Activated CD4-positive, alpha-beta T cell treated with anti-CD3 and anti-CD28 coated beads, Interleukin-2, amount 10 ng/mL, durations not matched to agents 7 days and 5 days (primary cell): ENCODE results near the gene TGFBI. TPM values are rescaled to one million over a fixed set of nuclear protein-coding genes. Genes with fewer than 3 reads are reported as not detected.
"Not testable (repeated sequence)": the region's sequence is repeated elsewhere in the genome, so short reads cannot be mapped to it uniquely, and the experiment has no call there.

Source experiments
- CTCF ChIA-PET: fragments of 350-600 bp; sonication (Branson Sonifier 250); formaldehyde crosslinking; loops from one replicate; lab custom pipeline; 2021; ENCODE audit warnings: antibody characterized with exemption; lab: Charles Lee
- POLR2A ChIA-PET: fragments of 350-600 bp; sonication (Branson Sonifier 250); formaldehyde crosslinking; loops from one replicate; lab custom pipeline; 2021; ENCODE audit warnings: antibody characterized with exemption; lab: Charles Lee
- DNase-seq: peaks from one replicate; pipeline ENCODE4 v3.0.0-alpha.2; 2020
- H3K27ac Mint-ChIP-seq: one replicate; pipeline ENCODE4 v1.8.0; 2021; ENCODE audit warnings: mild to moderate bottlenecking, moderate library complexity, mixed read lengths
- H3K27me3 Mint-ChIP-seq: one replicate; pipeline ENCODE4 v1.8.0; 2021; ENCODE audit warnings: mixed read lengths
- H3K36me3 Mint-ChIP-seq: one replicate; pipeline ENCODE4 v1.8.0; 2021; ENCODE audit warnings: low read depth, mixed read lengths
- H3K4me1 Mint-ChIP-seq: one replicate; pipeline ENCODE4 v1.8.0; 2021; ENCODE audit warnings: mixed read lengths
- H3K4me3 Mint-ChIP-seq: one replicate; pipeline ENCODE4 v1.8.0; 2021; ENCODE audit warnings: mild to moderate bottlenecking, moderate library complexity, mixed read lengths
- H3K9me3 Mint-ChIP-seq: one replicate; pipeline ENCODE4 v1.8.0; 2021; ENCODE audit warnings: mixed read lengths
- total RNA-seq, 2 experiments: library from RNA; stranded (reverse); gene quantifications; one replicate each; pipeline ENCODE4 v1.2.3, GENCODE V29; 2021

TGFBI gene
- total RNA-seq, 2 experiments from 2014 or later, result 0.10 to 0.27 TPM

GRCh38 chr5:136045026-136045425 is 16.2 kb downstream of the TGFBI start:
- H3K9me3 Mint-ChIP-seq, DNase-seq, H3K4me1 Mint-ChIP-seq, POLR2A ChIA-PET, H3K27me3 Mint-ChIP-seq, H3K4me3 Mint-ChIP-seq, CTCF ChIA-PET, H3K36me3 Mint-ChIP-seq, H3K27ac Mint-ChIP-seq: not testable (repeated sequence)

GRCh38 chr5:136046246-136046645 is 17.5 kb downstream of the TGFBI start:
- H3K27ac Mint-ChIP-seq, result no peak overlapping the region
- CTCF ChIA-PET, result no interaction called here
- peaks cover 3% of the 10 kb centered on the region for H3K27me3 Mint-ChIP-seq
- POLR2A ChIA-PET, result no interaction called here
- H3K9me3 Mint-ChIP-seq, result no peaks in the 10 kb centered on the region
- DNase-seq, result no peak
- H3K4me3 Mint-ChIP-seq, result no peak overlapping the region
- H3K4me1 Mint-ChIP-seq, result peaks cover 4% of the 10 kb centered on the region
- no peaks in the 10 kb centered on the region for H3K36me3 Mint-ChIP-seq

GRCh38 chr5:136047858-136048257 is 19.1 kb downstream of the TGFBI start:
- DNase-seq, result no peak
- Mint-ChIP-seq H3K27me3 (no peaks in the 10 kb centered on the region), H3K9me3 (no peaks in the 10 kb centered on the region), H3K27ac (no peak overlapping the region), H3K36me3 (no peaks in the 10 kb centered on the region), H3K4me3 (no peak overlapping the region), H3K4me1 (peaks cover 2% of the 10 kb centered on the region)
- POLR2A ChIA-PET, result no interaction called here
- CTCF ChIA-PET, result no interaction called here

DNA sequence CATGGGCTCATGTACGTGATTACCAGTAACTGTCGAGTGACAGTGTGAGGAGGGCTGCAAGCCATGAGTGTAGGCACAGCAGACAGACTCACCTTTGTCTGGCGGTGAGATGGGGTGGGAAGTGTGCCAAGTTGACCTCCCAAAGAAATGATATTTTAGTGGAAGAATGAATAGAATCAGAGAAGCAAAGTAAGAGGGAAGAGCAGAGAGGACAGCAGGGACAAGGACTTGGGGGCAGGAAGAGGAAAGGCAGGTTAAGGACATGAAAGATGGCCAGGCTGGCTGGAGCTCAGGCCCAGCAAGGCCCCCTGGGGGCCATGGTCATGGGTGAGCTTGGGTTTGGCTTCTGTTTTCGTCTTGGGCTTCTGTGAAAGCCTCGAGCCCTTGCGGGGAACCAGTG is 20.2 kb downstream of the TGFBI start:
- no peaks in the 10 kb centered on the region for H3K27me3 Mint-ChIP-seq
- ChIA-PET POLR2A (no interaction called here), CTCF (interaction anchor here (0.6 to 1.7 kb wide), 3 partner anchors 12 to 17 kb away, joined by 3 to 6 read pairs (median 3); no protein-coding TSS in a partner anchor)
- H3K9me3 Mint-ChIP-seq, result no peaks in the 10 kb centered on the region
- no peak overlapping the region for H3K4me3 Mint-ChIP-seq
- no peaks in the 10 kb centered on the region for H3K4me1 Mint-ChIP-seq
- no peak overlapping the region for H3K27ac Mint-ChIP-seq
- no peaks in the 10 kb centered on the region for H3K36me3 Mint-ChIP-seq
- DNase-seq, result no peak

GRCh38 chr5:136051486-136052220 is 22.9 kb downstream of the TGFBI start:
- no peak for DNase-seq
- Mint-ChIP-seq H3K36me3 (no peaks in the 10 kb centered on the region), H3K27ac (no peak overlapping the region), H3K9me3 (no peaks in the 10 kb centered on the region), H3K4me1 (no peaks in the 10 kb centered on the region), H3K4me3 (no peak overlapping the region), H3K27me3 (no peaks in the 10 kb centered on the region)
- ChIA-PET CTCF (no interaction called here), POLR2A (no interaction called here)

DNA sequence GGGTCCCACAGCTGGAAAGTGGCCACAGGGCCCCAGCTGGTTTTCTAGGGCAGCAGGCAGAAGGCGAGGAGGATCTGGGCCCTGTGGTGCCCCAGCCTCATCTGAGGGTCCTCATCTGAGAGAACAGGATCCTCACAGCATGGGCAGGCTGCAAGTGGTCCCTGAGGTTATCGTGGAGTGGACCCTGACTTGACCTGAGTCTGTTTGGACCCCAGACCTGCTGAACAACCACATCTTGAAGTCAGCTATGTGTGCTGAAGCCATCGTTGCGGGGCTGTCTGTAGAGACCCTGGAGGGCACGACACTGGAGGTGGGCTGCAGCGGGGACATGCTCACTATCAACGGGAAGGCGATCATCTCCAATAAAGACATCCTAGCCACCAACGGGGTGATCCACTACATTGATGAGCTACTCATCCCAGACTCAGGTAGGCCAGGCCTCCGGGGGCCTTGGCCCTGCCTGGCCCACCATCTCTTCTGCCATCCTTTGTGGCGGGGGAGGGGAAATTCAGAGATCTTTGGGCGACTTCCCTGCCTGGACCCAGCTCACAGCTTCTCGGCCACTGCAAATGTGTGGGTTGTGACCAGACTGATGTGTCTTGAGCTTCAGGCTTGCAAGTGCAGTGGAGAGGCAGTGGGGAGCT is 24.0 kb downstream of the TGFBI start:
- ChIA-PET CTCF (interaction anchor here (1.2 kb wide), 1 partner anchor 11 kb away, joined by 3 read pairs; no protein-coding TSS in a partner anchor), POLR2A (no interaction called here)
- H3K9me3 Mint-ChIP-seq, result no peaks in the 10 kb centered on the region

GRCh38 chr5:136053336-136054141 is 24.8 kb downstream of the TGFBI start:
- CTCF ChIA-PET, result interaction anchor here (1.2 kb wide), 1 partner anchor 12 kb away, joined by 3 read pairs; no protein-coding TSS in a partner anchor
- Mint-ChIP-seq H3K36me3 (no peaks in the 10 kb centered on the region), H3K27me3 (no peaks in the 10 kb centered on the region)

More for the DNA sequence above, 24.0 kb downstream of the TGFBI start:
- Mint-ChIP-seq H3K27me3 (no peaks in the 10 kb centered on the region), H3K4me3 (no peak overlapping the region), H3K36me3 (no peaks in the 10 kb centered on the region), H3K27ac (no peak overlapping the region), H3K4me1 (no peaks in the 10 kb centered on the region)
- no peak for DNase-seq

GRCh38 chr5:136054142-136055019 is 25.6 kb downstream of the TGFBI start:
- no peak for DNase-seq
- Mint-ChIP-seq H3K36me3 (no peaks in the 10 kb centered on the region), H3K27ac (no peak overlapping the region), H3K9me3 (no peaks in the 10 kb centered on the region), H3K27me3 (no peaks in the 10 kb centered on the region), H3K4me1 (no peaks in the 10 kb centered on the region), H3K4me3 (no peak overlapping the region)
- ChIA-PET POLR2A (no interaction called here), CTCF (no interaction called here)

More at GRCh38 chr5:136053336-136054141, 24.8 kb downstream of the TGFBI start:
- POLR2A ChIA-PET, result no interaction called here
- Mint-ChIP-seq H3K4me1 (no peaks in the 10 kb centered on the region), H3K27ac (no peak overlapping the region), H3K4me3 (no peak overlapping the region), H3K9me3 (no peaks in the 10 kb centered on the region)
- no peak for DNase-seq

DNA sequence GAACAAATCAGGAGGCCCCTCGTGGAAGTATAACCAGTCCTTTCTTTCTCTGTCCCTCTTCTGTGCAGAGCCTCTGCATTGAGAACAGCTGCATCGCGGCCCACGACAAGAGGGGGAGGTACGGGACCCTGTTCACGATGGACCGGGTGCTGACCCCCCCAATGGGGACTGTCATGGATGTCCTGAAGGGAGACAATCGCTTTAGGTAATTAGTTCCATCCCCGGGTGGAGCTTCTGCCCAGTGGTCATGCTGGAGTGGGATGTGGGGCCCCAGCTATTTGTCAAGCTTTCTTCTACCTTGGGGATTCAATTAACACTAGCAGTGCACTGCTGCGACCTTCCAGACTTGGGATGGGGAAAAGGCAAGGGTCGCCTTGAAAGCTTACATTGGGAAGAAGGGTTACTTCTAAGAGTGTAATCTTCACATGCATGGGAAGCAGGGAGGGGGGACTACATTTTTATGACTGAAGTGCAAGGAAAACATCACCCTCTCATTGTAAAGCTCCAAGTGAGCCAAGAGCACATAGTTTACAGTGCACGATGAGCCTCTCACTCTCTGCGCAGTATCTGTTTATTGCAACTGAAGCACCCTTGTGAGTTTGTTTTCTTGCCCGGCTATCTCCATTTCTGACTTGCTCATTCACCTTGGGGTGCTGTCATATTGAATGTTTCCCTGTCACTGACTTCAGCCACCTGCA is 27.0 kb downstream of the TGFBI start:
- H3K27ac Mint-ChIP-seq, result no peak overlapping the region
- no peaks in the 10 kb centered on the region for H3K9me3 Mint-ChIP-seq
- no peaks in the 10 kb centered on the region for H3K36me3 Mint-ChIP-seq
- H3K4me1 Mint-ChIP-seq, result no peaks in the 10 kb centered on the region
- ChIA-PET CTCF (interaction anchor here (1.1 kb wide), 1 partner anchor 31 kb away, joined by 4 read pairs; no protein-coding TSS in a partner anchor), POLR2A (no interaction called here)
- DNase-seq, result no peak
- no peaks in the 10 kb centered on the region for H3K27me3 Mint-ChIP-seq
- H3K4me3 Mint-ChIP-seq, result no peak overlapping the region

DNA sequence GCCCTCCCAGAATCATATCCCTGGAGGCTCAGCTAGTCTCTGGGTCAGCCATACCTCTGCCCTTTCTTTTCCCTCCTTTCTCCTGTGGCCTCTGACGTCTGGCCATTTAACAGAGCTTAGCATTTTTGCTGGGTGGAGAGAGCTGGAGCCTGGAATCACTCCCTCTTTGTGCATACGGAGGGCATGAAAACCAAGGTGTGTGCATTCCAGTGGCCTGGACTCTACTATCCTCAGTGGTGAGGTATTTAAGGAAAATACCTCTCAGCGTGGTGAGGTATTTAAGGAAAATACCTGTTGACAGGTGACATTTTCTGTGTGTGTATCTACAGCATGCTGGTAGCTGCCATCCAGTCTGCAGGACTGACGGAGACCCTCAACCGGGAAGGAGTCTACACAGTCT is 27.5 kb downstream of the TGFBI start:
- no peak for DNase-seq
- no peak overlapping the region for H3K4me3 Mint-ChIP-seq
- ChIA-PET POLR2A (no interaction called here), CTCF (interaction anchor here (1.1 kb wide), 1 partner anchor 31 kb away, joined by 4 read pairs; no protein-coding TSS in a partner anchor)
- H3K27ac Mint-ChIP-seq, result no peak overlapping the region
- no peaks in the 10 kb centered on the region for H3K4me1 Mint-ChIP-seq
- no peaks in the 10 kb centered on the region for H3K36me3 Mint-ChIP-seq
- H3K9me3 Mint-ChIP-seq, result no peaks in the 10 kb centered on the region
- H3K27me3 Mint-ChIP-seq, result no peaks in the 10 kb centered on the region

DNA sequence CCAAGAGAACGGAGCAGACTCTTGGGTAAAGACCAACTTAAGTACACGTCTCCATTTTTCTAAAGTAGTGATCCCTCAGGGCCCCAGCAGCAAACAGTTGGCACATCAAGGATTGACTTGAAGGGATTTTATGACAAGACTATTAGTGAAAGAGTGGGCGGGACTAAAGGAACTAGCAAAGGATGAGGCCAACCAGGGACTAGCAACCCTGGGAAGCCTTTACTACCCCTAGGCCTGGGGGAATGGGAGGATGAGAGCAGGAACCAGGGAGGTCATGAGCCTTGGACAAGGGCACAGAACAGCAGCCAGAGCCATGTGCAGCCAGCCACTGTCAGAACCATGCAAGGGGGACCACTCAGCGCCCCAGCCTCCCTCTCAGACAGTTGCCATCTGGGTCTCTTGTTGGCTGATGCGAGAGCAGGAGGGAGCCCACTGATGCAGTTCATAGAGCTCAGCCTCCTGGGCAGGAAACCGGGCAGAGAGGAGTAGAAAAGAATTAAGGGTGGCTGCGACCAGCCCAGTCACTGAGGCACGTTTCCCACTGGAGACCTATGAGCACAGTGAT is 28.1 kb downstream of the TGFBI start:
- H3K27ac Mint-ChIP-seq, result no peak overlapping the region
- H3K4me1 Mint-ChIP-seq, result no peaks in the 10 kb centered on the region
- no peaks in the 10 kb centered on the region for H3K36me3 Mint-ChIP-seq
- no peaks in the 10 kb centered on the region for H3K27me3 Mint-ChIP-seq
- H3K4me3 Mint-ChIP-seq, result no peak overlapping the region
- DNase-seq, result no peak
- no peaks in the 10 kb centered on the region for H3K9me3 Mint-ChIP-seq
- POLR2A ChIA-PET, result no interaction called here
- CTCF ChIA-PET, result interaction anchor here (0.6 to 1.1 kb wide), 2 partner anchors 30 to 44 kb away, joined by 3 to 4 read pairs; no protein-coding TSS in a partner anchor
